Muscle of arm (tissue), 12 donors: ENCODE data around the gene PHETA1. TPM values are rescaled to one million over a fixed set of nuclear protein-coding genes. Genes with fewer than 3 reads are reported as not detected.

Experiments
- DNase-seq: peaks from one replicate; pipeline ENCODE4 v3.0.0-alpha.2; 2013
- polyA plus RNA-seq, 12 donors: library from polyadenylated mRNA; unstranded; fragments of 120-200 nt; gene quantifications; one replicate each; pipeline ENCODE4 v1.2.1, GENCODE V29; 2013; ENCODE audit not compliant: insufficient read length in 12 of 12

The PHETA1 gene
- polyA plus RNA-seq, 12 donors = 5.6 to 21.1 (median 6.6) TPM; not detected in 1

DNA sequence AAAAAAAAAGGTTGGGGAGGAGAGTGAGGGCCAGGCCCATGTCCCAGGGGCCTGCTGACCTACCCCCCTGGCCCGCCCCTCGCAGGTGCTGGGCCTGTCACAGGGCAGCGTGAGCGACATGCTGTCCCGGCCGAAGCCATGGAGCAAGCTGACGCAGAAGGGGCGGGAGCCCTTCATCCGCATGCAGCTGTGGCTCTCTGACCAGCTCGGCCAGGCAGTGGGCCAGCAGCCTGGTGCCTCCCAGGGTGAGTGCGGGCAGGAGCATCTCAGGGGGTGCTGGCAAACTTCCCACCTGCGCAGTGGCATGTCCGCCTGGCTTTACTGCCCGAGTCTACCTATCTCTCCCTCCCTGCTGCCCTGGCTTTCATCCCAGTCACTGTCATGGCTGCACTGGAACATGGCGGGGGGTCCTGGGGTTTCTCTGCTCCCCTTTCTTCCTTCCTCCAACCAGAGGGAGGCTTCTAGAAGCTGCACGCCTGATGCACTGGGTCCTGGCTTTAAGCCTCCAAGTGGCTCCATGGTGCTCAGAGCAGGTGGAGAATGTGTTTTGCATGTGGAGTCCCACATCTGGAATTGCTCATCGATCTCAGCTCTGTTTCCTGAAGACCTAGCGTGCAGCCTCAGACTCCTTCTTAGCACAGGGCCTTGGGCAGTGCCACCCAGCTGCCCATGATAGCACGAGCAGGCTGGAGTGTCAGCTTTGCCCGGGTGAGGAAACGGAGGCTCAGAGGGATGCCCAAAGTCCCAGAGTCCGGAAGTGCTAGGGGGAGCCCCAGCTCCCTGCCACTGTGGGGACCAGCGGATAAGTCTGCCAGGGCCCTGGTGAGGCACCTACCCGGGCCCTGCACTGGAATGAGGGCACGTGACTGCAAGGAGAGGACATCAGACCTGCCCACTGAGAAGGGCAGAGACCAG lies 46.3 kb downstream of the PHETA1 start:
- no peak for DNase-seq

DNA sequence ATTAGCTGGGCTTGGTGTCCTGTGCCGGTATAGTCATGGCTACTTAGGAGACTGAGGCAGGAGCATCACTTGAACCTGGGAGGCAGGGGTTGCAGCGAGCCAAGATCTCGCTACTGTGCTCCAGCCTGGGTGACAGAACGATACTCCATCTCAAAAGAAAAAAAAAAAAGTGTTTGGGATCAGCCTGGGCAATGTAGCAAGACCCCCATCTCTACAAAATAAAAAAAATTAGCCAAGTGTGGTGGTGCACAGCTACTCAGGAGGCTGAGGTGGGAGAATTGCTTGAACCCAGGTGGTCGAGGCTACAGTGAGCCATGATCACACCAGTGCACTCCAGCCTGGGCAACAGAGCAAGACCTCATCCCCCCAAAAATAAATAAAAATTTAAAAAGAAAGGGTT lies 47.6 kb downstream of the PHETA1 start:
- no peak for DNase-seq

DNA sequence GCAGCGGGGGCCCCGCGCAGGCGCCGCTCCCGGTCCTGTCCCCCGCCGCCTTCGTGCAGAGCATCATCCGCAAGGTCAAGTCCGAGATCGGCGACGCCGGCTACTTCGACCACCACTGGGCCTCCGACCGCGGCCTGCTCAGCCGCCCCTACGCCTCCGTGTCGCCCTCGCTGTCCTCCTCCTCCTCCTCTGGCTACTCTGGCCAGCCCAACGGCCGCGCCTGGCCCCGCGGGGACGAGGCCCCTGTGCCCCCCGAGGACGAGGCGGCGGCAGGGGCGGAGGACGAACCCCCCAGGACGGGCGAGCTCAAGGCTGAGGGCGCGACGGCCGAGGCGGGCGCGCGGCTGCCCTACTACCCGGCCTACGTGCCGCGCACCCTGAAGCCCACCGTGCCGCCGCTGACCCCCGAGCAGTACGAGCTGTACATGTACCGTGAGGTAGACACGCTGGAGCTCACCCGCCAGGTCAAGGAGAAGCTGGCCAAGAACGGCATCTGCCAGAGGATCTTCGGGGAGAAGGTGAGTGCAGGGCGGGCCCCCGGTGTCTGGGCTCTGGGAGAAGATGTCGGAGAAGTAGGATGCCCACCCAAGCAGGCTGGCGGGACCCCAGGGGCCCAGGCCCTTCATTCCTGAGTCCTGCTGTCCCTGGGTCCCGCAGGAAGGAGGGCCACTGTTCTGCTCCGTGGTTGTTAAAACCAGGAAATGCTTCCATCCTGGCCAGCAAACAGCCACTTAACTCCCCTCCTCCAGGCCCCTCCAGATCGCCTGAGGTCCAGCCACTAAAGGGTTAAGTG lies 48.4 kb downstream of the PHETA1 start:
- DNase-seq = no peak

DNA sequence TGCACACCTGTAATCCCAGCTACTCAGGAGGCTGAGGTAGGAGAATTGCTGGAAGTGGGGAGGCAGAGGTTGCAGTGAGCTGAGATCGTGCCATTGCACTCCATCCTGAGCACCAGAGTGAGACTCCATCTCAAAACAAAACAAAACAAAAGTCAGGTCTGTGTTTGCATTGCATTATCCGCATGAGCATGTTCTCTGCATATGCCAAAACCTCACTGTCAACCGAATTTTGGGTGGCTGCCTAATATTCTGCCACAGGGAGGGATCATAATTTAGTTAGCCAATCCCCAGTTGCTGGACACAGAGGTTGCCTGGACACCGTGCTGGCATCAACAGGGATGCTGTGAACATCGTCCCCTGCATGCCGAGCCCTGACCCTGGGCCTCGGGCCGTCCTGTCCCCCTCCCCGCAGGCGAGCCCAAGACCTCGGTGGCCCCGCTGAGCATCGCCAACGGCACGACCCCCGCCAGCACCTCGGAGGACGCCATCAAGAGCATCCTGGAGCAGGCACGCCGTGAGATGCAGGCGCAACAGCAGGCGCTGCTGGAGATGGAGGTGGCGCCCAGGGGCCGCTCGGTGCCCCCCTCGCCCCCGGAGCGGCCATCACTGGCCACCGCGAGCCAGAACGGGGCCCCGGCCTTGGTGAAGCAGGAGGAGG lies 49.2 kb downstream of the PHETA1 start:
- no peak for DNase-seq

DNA sequence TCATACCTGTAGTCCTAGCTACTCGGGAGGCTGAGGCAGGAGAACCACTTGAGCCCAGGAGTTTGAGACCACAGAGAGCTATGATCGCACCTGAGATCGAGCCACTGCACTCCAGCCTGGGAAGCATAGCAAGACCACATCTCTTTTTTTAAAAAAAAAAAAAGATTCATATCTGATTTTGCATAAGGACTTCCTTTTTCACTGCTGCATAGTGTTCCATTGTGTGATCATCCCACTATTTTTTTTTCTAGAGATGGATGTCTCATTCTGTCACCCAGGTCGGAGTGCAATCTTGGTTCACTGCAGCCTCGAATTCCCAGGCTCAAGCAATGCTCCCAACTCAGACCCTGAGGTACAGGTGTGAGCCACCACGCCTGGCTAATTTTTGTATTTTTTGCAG lies 50.4 kb downstream of the PHETA1 start:
- no peak for DNase-seq

DNA sequence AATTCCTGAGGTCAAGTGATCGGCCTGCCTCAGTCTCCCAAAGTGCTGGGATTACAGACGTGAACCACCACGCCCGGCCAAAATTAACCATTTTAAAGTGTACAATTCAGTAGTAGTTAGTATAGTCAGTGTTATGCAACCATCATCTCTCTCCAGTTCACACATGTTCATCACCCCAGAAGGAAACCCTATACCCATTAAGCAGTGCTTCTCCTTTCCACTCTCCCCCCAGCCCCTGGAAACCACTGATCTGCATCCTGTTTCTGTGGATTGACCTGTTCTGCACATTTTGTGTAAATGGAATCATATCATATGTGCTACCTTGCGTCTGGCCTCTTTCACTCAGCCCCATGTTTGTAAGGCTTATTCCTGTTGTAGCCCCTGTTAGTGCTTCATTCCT lies 52.2 kb downstream of the PHETA1 start:
- no peak for DNase-seq

DNA sequence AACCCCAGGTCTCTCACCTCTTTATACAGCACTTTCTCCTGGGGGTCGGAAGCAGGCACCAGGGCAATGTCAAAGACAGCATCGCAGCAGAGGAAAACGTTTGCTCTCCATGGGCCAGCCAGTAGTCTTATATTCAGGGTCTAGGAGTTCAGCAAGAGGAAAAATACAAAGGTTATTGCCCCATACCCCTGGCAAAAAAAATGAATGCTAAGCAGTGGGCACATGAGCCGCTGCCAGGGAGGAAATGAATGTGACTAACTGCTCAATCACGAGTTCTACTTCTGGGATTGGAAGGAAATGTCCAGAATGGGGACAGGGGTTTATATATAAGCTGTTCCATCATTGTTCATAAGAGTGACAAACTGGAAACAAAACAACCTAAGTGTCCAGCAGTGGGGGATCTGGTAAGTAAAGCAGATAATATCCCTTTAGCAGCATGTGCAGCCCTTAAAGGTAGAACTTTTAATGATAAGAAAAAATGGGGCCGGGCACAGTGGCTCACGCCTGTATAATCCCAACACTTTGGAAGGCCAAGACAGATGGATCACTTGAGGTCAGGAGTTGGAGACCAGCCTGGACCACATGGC lies 53.8 kb downstream of the PHETA1 start:
- DNase-seq = no peak

DNA sequence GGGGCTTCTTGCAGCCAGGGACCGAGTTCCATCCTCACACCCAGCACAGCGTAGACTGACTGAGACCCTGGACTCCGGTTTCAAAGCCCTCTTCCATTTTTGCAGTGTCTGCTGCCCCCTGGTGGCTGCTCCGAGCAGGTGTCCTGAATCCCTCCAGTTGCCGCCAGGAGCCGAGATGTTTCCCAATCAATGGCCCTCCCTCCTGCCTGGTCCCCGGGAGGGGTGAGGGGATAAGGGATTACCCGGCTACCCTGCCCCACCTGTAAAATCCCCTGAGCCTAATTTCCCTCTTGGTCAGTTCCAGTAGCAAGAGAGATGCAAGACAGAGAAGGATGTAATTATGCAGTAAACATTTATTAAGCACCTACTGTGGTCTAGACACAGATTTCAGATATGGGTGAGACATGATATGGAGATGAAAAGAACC lies 55.0 kb downstream of the PHETA1 start:
- peak; percentile 79 for DNase-seq

DNA sequence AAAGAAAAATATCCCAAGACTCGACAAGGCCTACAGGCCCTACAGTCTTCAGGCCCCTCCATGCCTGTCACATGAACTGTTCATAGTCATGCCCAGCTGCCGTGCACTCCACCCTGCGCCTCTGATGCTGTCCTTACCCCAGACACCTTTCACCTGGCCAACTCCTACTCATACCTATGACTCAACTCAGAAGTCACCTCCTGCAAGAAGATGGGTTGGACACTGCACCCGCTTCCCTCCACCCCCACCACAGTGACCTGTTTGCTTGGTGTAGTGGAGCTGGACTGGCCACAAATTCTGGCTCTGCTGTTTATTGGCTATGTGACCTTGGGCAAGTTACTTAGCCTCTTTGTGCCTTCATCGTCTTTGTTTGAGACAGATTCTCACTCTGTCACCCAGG lies 56.2 kb downstream of the PHETA1 start:
- no peak for DNase-seq

DNA sequence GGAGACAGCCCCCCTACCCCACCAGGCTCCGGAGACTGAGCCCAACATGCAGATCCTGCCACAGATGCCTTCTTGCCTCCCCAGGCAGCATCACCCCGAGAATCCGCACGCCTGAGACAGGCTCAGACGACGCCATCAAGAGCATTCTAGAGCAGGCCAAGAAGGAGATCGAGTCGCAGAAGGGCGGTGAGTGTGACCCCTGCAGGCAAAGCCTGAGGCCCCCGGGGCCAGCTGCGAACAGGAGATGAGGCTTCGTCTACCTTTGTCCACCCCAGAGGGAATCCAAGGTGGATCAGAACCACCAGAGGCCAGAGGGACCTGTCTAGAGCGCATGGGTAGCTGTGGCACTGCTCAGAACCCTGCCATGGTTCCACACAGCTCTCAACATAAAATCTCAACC lies 56.9 kb downstream of the PHETA1 start:
- no peak for DNase-seq

DNA sequence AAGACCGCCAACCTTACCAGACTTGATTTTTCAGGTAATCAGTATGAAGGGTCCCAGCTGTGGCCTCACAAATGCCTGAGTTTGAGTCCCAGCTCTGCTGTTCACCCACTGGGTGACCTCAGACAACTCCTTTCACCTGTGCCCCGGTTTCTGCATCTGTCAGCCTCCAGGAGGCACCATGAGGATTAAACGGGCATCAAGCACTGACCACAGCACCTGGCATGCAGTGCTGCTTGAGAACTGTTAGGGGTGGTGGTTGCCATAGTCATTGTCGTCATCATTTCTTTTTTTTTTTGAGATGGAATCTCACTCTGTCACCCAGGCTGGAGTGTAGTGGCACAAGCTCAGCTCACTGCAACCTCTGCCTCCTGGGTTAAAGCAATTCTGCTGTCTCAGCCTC lies 57.9 kb downstream of the PHETA1 start:
- no peak for DNase-seq

Other genes with a start within 250 kb of the PHETA1 start
- gene SH2B3, start 36.8 kb upstream of the PHETA1 start, polyA plus RNA-seq = 10 to 100 TPM in 11 of 12 donors, not detected in 1; 13.5 to 20.7 (median 15.7) TPM
- gene ATXN2, start 230.2 kb upstream of the PHETA1 start, polyA plus RNA-seq = 10 to 100 TPM in 11 of 12 donors, not detected in 1; 38.6 to 93.3 (median 53.1) TPM